ENCODE measurements around the gene TBX15. TPM values are rescaled to one million over a fixed set of nuclear protein-coding genes. Genes with fewer than 3 reads are reported as not detected.

The TBX15 gene
- total and polyA plus RNA-seq, 9 of the 15 experiments (the other 6 are each of a cell fraction or from before 2014, with no cell fraction given): 0.03 to 3.4 (median 2.3) TPM

GRCh38 chr1:118918230-118918939 is 69.8 kb downstream of the TBX15 start:
- intact Hi-C loops (cut with micrococcal nuclease): no loop called here
- Histone ChIP-seq H2AFZ (ENCODE audit: low read depth, low read length) (no peak overlapping the region), H3K9ac (ENCODE audit: insufficient read depth in 1 of 2, low read depth in 2 of 2, low read length in 2 of 2) (no peak overlapping the region), H3K79me2 (ENCODE audit: control insufficient read depth, insufficient read depth, low read length) (no peaks in the 10 kb centered on the region), H3K9me3 (replicated peaks; ENCODE audit: control insufficient read depth, insufficient read depth, low read depth, low read length) (no peaks in the 10 kb centered on the region), H3K36me3 (ENCODE audit: control insufficient read depth, insufficient read depth, low read length) (no peaks in the 10 kb centered on the region), H3K4me2 (ENCODE audit: insufficient read depth, low read length) (no peak overlapping the region), H3K9me1 (ENCODE audit: control insufficient read depth, insufficient read depth, low read length) (no peaks in the 10 kb centered on the region), H3K27ac (ENCODE audit: extremely low read depth, low read depth, low read length) (no peak overlapping the region), H3K4me3 (no peak overlapping the region), H3K4me1 (replicated peaks in 1 of 2; ENCODE audit: control insufficient read depth in 2 of 2, insufficient read depth in 2 of 2, low read length in 2 of 2) (no peaks in the 10 kb centered on the region; a peak in 1 of 5 replicates), H3K27me3 (ENCODE audit: control insufficient read depth in 2 of 2, insufficient read depth in 2 of 2, low read length in 2 of 2) (no peaks in the 10 kb centered on the region), H4K20me1 (replicated peaks; ENCODE audit: control insufficient read depth, insufficient read depth, low read length) (no peaks in the 10 kb centered on the region)
- 7% methylated on average over 6 of the region's 6 CpGs for WGBS (ENCODE audit: insufficient coverage, low coverage, missing lambda C conversion rate)
- BruUV-seq (replicated peaks): no TSS peak
- DNase-seq (ENCODE audit: extremely low read depth in 1 of 4, low spot score in 3 of 4): no peak
- in situ Hi-C loops (cut with MboI): no loop called here
- ChIA-PET CTCF (ENCODE audit: low intra/inter-chr PET ratio) (no interaction called here), POLR2A (no interaction called here)
- FAIRE-seq: no peak
- ATAC-seq: no peak
- no peak for TF ChIP-seq POLR2AphosphoS2 (IDR thresholded peaks at IDR 0.05; ENCODE audit: low read length)
- TF ChIP-seq DDX20 (tag; IDR thresholded peaks at IDR 0.05; ENCODE audit: low read depth): no peak
- no peak for TF ChIP-seq PRDM10 (IDR thresholded peaks at IDR 0.05; ENCODE audit: partially characterized antibody)
- TF ChIP-seq ZNF174 (CRISPR knock-in tag; IDR thresholded peaks at IDR 0.05): no peak
- TF ChIP-seq THRA (IDR thresholded peaks at IDR 0.05): no peak
- no peak for TF ChIP-seq POU5F1 (IDR thresholded peaks at IDR 0.05; ENCODE audit: borderline replicate concordance, low read depth, low read length, partially characterized antibody)
- no peak for TF ChIP-seq BCLAF1 (IDR thresholded peaks at IDR 0.05; ENCODE audit: borderline replicate concordance in 1 of 2, control insufficient read depth in 1 of 2, low read depth in 2 of 2, low read length in 1 of 2)
- TF ChIP-seq HBP1 (CRISPR knock-in tag; IDR thresholded peaks at IDR 0.05): no peak
- no peak for TF ChIP-seq NONO (IDR thresholded peaks at IDR 0.05; ENCODE audit: low read depth in 2 of 2, low read length in 1 of 2)
